GM18517 (cell line): Measurements from ENCODE around the gene SRPRB.

ENCODE experiments used
- ATAC-seq: cut with Tn5 transposase; IDR thresholded peaks from one replicate; pipeline ENCODE4 v1.9.1; 2021; ENCODE audit warnings: mild to moderate bottlenecking, moderate library complexity; ENCODE audit not compliant: unreplicated experiment

The SRPRB gene

GRCh38 chr3:133825969-133826727, 20.5 kb downstream of the SRPRB start:
- ATAC-seq = no peak

- ATAC-seq = no peak
Observed at GRCh38 chr3:133827136-133827535, 21.5 kb downstream of the SRPRB start.

- ATAC-seq = no peak
Observed at GRCh38 chr3:133827684-133828083, 22.1 kb downstream of the SRPRB start.

- no peak for ATAC-seq
Observed at GRCh38 chr3:133828576-133829309, 23.1 kb downstream of the SRPRB start.

GRCh38 chr3:133829310-133829707, 23.7 kb downstream of the SRPRB start:
- ATAC-seq = no peak

- ATAC-seq = no peak
Observed at GRCh38 chr3:133830071-133830470, 24.5 kb downstream of the SRPRB start.

GRCh38 chr3:133831966-133832801, 26.6 kb downstream of the SRPRB start:
- ATAC-seq = no peak

GRCh38 chr3:133832802-133833144, 27.2 kb downstream of the SRPRB start:
- no peak for ATAC-seq

GRCh38 chr3:133833267-133833666, 27.7 kb downstream of the SRPRB start:
- no peak for ATAC-seq

GRCh38 chr3:133833880-133834620, 28.4 kb downstream of the SRPRB start:
- ATAC-seq = no peak

GRCh38 chr3:133834621-133835417, 29.2 kb downstream of the SRPRB start:
- no peak for ATAC-seq

- ATAC-seq = no peak
Observed at GRCh38 chr3:133835418-133835743, 29.8 kb downstream of the SRPRB start.

GRCh38 chr3:133835961-133836360, 30.3 kb downstream of the SRPRB start:
- ATAC-seq = no peak

- ATAC-seq = no peak
Observed at GRCh38 chr3:133836497-133837158, 31.0 kb downstream of the SRPRB start.

GRCh38 chr3:133837487-133838295, 32.1 kb downstream of the SRPRB start:
- no peak for ATAC-seq

- ATAC-seq = no peak
Observed at GRCh38 chr3:133838296-133838789, 32.7 kb downstream of the SRPRB start.

GRCh38 chr3:133838916-133839800, 33.5 kb downstream of the SRPRB start:
- ATAC-seq = no peak
